GM19452 (cell line): ENCODE results near the gene ECT2L.

Source experiments
- ATAC-seq: cut with Tn5 transposase; IDR thresholded peaks from one replicate; pipeline ENCODE4 v1.9.1; 2021; ENCODE audit not compliant: unreplicated experiment

ECT2L gene

DNA sequence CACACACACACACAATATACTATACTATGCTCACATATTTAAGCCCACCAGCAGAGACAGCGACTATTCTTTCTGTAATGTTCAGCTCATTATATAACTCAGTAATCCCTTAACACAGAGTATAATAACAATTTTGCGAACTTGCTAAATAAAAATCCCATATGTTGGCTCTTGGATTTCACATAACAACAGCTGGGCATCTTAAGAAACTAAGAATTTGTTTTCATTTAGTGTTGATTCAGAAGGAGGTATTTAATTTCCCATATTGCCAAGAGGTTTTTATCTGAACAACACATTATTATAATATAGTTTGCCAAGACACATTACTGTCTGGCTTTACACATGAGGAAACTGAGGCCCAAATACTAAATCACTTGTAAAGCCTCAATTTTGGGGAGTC is 7.4 kb downstream of the ECT2L start:
- no peak for ATAC-seq

DNA sequence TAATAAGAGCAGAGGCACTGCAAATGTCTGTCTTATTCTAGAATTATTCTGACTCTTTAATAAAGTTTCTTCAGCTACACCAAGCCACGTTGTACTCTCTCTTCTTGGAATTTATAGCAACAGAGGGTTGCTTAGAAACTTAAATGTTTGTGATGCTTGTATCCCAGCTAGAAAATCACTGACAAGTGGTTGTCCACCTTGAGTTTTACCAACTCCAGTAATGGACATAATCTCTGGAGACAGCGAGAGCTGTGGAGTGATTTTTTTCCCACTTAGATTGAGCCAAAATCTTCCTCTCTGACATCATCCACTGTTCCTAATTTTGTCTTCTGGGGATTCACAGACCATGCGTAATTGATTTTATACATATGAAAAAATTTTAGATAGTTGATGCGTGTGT is 8.0 kb downstream of the ECT2L start:
- no peak for ATAC-seq

DNA sequence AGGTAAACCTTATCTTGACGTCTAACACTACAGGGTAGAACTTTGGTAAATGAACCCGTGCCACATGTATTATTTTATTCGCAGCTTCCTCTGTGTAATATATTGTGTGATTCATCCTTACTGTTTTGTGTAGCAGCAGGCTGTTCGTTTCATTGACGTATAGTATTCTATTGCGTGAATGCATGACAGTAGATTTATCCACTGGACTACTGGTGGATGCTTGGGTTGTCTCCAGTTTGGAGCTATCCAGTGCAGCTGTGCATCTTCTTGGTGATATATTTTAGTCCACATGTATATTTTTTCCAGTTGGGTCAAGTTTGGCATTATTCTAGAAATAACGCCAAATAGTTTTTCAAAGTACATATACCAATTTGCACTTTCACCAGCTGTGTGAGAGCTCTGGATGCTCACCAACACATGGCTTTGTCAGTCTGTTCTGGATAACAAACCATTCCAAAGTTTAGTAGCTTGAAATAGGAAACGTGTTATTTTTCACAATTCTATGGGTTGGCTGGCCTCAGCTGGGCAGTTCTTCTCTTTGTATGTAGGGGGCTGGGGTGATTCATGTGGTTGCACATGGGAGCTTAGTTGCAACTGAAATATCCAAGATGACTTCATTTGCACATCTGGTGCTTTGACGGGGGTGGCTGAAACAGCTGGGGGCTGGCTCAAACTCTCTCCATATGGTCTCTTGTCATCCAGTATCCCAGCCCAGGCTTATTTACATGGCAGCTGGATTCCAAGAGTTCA is 9.3 kb downstream of the ECT2L start:
- ATAC-seq = no peak

GRCh38 chr6:138806889-138807288 is 11.0 kb downstream of the ECT2L start:
- ATAC-seq = no peak

DNA sequence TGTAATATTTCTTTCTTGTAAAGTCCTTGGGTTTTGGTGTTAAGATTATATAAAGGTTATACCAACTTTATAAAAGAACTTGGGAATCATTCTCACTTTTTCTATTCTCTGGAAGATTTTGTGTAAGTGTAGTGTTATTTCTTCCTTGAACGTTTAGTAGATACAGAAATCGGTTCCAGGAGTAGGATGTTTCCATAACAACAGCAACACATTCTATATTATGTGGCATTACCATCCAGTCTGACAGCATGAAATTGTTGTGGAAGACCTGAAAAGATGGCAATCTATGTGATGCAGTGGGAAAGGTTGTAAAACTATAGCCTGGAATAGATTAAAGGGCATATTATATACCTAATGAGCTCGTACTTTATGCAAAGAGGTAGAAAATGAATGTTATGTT is 13.8 kb downstream of the ECT2L start:
- ATAC-seq = no peak

DNA sequence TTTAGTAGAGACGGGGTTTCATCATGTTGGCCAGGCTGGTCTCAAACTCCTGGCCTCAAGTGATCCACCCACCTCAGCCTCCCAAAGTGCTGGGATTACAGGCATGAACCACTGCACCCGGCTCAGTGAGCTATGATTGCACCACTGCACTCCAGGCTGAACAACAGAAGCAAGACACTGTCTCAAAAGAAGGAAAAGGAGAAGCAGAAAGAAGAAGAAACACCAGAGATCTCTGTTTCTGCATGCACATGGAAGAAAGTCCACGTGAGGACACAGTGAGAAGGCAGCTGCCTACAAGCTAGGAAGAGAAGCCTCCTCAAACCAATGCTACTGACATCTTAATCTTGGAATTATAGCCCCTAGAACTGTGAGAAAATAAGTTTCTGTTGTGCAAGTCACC is 16.0 kb downstream of the ECT2L start:
- no peak for ATAC-seq

GRCh38 chr6:138814179-138814834 is 18.4 kb downstream of the ECT2L start:
- ATAC-seq = no peak

DNA sequence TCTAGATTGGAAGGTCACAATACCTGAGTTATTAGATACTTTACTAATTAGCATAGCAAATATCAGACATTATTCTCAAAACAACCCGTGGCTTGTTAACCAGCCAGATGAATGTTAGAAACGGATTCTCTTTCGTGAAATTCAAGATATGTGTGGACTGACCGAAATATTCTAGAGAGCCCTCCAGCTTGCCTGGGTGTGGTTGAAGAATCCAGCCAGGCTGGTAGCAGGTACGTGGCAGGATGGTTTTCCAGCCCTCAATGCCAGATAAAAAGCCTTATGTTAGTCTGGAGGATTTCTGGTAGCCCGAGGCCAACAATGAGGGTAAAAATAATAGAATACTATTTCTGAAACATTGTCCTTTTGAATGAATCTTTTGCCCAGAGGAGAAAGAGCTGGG is 19.3 kb downstream of the ECT2L start:
- ATAC-seq = no peak

DNA sequence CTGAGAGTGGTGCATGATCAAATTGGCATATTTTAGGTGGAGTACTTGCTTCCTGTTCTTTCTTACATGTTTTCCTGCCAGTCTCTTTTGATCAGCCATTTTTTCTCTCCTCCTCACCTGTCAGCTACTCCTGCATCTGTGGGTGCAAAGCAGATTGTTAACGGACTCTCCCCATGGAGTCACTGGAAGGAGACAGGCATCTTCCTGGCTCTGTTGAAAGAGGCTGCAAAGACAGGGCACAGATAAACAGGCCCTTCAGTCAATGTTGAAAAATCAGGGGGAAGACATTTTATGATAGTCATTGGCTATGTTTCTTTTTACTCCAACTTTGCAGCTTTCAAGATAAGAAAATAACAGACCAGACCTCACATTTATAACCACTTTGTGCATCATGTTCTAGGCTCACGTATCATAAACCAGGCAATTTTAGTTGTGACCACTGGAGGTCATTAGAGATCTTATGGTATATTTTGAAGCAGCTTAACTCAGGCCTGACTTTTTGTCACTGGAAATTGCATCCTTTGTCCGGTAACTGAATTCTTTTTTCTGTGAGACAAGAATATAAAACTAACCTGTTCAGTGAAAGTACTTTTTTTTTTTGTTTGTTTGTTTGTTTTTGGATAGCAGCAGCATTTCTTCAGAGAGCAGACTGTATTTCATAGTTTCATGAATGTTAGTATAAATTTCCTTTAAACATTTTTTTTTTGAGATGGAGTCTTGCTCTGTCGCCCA is 20.1 kb downstream of the ECT2L start:
- ATAC-seq = peak; percentile 70

GRCh38 chr6:138817799-138818198 is 21.9 kb downstream of the ECT2L start:
- ATAC-seq = no peak

DNA sequence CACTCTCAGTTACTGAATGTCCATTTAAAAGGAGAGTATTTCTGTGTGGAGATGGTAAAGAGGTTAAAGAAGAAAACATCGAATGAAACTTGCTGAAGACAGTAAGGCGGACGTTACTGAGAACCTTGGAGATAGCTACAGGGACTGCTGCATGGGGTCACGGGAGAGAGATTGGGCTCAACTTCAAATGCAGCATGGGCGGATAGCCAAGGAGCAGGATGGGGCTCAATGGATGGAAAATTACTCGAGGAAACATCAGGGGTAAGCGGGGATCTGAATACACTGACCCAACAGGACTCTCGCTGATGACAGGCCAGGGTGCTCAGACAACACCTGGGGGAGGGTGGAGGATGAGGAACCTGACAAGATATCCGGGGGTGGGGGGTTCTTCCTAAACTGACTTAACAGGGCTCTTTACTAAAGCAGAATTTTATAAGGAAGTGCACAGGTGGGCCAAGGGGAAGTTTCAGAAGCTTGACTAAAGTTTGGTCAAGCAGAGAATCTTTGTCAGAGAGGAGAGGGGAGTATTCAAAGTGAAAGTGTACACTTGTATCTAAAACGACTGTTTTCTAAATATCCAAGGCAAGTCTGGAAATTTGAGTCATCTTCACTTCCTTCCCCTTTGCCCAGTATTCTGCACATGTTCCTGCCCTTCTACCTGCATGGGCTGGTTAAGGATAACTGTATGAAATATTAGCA is 22.8 kb downstream of the ECT2L start:
- peak; percentile 60 for ATAC-seq

DNA sequence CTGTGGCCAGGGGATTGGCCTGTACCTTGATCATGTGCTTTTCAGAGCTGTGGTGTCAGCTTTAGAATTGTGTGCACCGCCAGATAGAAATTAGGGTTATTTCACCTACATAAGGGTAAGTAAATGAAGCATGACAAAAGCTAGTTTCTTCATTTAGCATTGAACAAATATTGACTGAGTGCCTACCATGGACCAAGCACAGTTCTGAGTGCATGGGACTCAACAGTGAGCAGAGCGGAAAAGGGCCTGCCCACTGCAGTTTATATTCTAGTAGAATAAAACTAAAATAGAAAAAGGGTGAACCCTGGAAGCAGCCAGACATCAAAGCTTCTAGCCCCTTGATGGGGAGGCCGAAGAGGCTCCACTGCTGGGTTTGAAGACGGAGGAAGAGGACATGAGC is 25.6 kb downstream of the ECT2L start:
- ATAC-seq = no peak

- ATAC-seq = no peak
These were observed 28.7 kb downstream of the ECT2L start for GRCh38 chr6:138824482-138825144.

GRCh38 chr6:138830248-138830647 is 34.4 kb downstream of the ECT2L start:
- no peak for ATAC-seq

DNA sequence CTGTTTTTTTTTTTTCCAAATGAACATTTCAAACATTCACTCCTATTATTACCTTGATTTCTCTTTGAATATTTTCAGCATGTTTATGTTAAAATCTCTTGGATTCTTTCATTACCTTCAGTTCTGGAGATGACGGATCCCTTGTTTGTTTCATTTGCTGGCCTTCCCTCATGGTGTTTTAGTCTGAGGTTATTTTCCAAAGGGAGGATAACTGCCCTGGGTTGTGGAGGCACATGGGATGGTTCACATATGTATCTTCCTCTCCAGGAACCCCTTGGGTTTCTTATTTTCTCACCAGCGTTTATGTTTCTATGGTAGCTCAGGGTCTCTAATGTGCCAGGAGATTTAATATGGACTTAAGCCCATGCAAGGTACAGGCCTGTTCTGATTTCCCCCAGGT is 36.3 kb downstream of the ECT2L start:
- no peak for ATAC-seq

- no peak for ATAC-seq
These were observed 38.1 kb downstream of the ECT2L start for GRCh38 chr6:138833816-138834539.

GRCh38 chr6:138837246-138837645 is 41.4 kb downstream of the ECT2L start:
- no peak for ATAC-seq

GRCh38 chr6:138844192-138844591 is 48.3 kb downstream of the ECT2L start:
- ATAC-seq = no peak

- no peak for ATAC-seq
These were observed 52.0 kb downstream of the ECT2L start for GRCh38 chr6:138847884-138848283.

- no peak for ATAC-seq
These were observed 52.6 kb downstream of the ECT2L start for GRCh38 chr6:138848461-138848860.
